B cell (primary cell): ENCODE data around the gene SIGLEC5. TPM values are rescaled to one million over a fixed set of nuclear protein-coding genes. Genes with fewer than 3 reads are reported as not detected.
A peak's percentile ranks its signal among the peaks of the same experiment; 100 is the strongest.

Source experiments
- ATAC-seq: fragments of 200-7000 bp; cut with Tn5 transposase; one replicate; pipeline ENCODE4 v1.10.0; 2021; ENCODE audit warnings: low read depth, mild to moderate bottlenecking, moderate number of reproducible peaks, moderate library complexity
- CTCF ChIA-PET: fragments of 350-600 bp; sonication (Branson Sonifier 250); formaldehyde crosslinking; loops from one replicate; lab custom pipeline; 2021; ENCODE audit warnings: antibody characterized with exemption, inconsistent platforms; lab: Charles Lee
- POLR2A ChIA-PET: fragments of 350-600 bp; sonication (Branson Sonifier 250); formaldehyde crosslinking; loops from one replicate; lab custom pipeline; 2021; ENCODE audit warnings: antibody characterized with exemption; lab: Charles Lee
- DNase-seq: peaks from one replicate; pipeline ENCODE4 v3.0.0; 2013
- H2AFZ ChIP-seq: 2 replicates; pipeline ENCODE4 v1.6.1; 2012; ENCODE audit warnings: mild to moderate bottlenecking, low read depth, low read length; ENCODE audit not compliant: insufficient read depth, poor library complexity, severe bottlenecking
- H3K27ac ChIP-seq, 2 donors: 1 replicate in 1 of 2; 2 replicates in 1 of 2; pipeline ENCODE4 v1.5.1; 2012 to 2013; ENCODE audit warnings: low read length in 2 of 2, mild to moderate bottlenecking in 2 of 2, moderate library complexity in 1 of 2
- H3K27me3 ChIP-seq, 4 experiments: fragments of 200-600 bp in 1 of 4; sonication (generic) in 1 of 4; replicated peaks in 1 of 4; 1 replicate in 2 of 4; 2 replicates in 2 of 4; pipeline versions ENCODE4 v1.6.1 to v1.7.0; 2013 to 2016; ENCODE audit warnings: low read length in 3 of 4, mild to moderate bottlenecking in 2 of 4, mixed read lengths in 1 of 4, moderate library complexity in 1 of 4; ENCODE audit not compliant: insufficient read depth in 4 of 4, control insufficient read depth in 3 of 4; ENCODE audit errors: control extremely low read depth in 1 of 4
- H3K36me3 ChIP-seq, 2 experiments: replicated peaks in 1 of 2; 1 replicate in 1 of 2; 2 replicates in 1 of 2; pipeline versions ENCODE4 v1.6.1 to v1.7.1; 2013; ENCODE audit warnings: low read length in 1 of 2; ENCODE audit not compliant: insufficient read depth in 2 of 2, control insufficient read depth in 1 of 2; ENCODE audit errors: control extremely low read depth in 1 of 2, extremely low read depth in 1 of 2
- H3K4me1 ChIP-seq, 2 donors: fragments of 200-600 bp in 1 of 2; sonication (generic) in 1 of 2; 1 replicate in 1 of 2; 2 replicates in 1 of 2; pipeline versions ENCODE4 v1.5.1 to v1.6.1; 2013 to 2017; ENCODE audit warnings: low read length in 2 of 2; ENCODE audit not compliant: control insufficient read depth in 2 of 2, insufficient read depth in 2 of 2
- H3K4me2 ChIP-seq: replicated peaks from 2 replicates; pipeline ENCODE3; 2012; ENCODE audit warnings: mild to moderate bottlenecking, low read depth, low read length; ENCODE audit not compliant: poor library complexity, severe bottlenecking
- H3K4me3 ChIP-seq, 5 experiments: fragments of 200-600 bp in 1 of 5; sonication (generic) in 1 of 5; 1 replicate in 3 of 5; 2 replicates in 2 of 5; pipeline versions ENCODE4 v1.5.1 to v1.7.0; 2011 to 2016; ENCODE audit warnings: low read length in 4 of 5, mild to moderate bottlenecking in 4 of 5, low read depth in 2 of 5, control low read depth in 1 of 5, moderate library complexity in 1 of 5; ENCODE audit not compliant: insufficient read depth in 1 of 5; ENCODE audit errors: control extremely low read depth in 1 of 5, extremely low read depth in 1 of 5
- H3K79me2 ChIP-seq: fragments of 200-600 bp; sonication (generic); one replicate; pipeline ENCODE4 v1.6.0; 2016; ENCODE audit warnings: low read length; ENCODE audit not compliant: control insufficient read depth, insufficient read depth
- H3K9ac ChIP-seq: fragments of 200-600 bp; sonication (generic); 2 replicates; pipeline ENCODE4 v1.6.1; 2017; ENCODE audit warnings: mild to moderate bottlenecking, low read length, moderate library complexity
- H3K9me3 ChIP-seq, 3 donors: one replicate each; pipeline versions ENCODE4 v1.6.1 to v1.7.1; 2013; ENCODE audit warnings: low read length in 2 of 3; ENCODE audit not compliant: control insufficient read depth in 2 of 3, insufficient read depth in 1 of 3; ENCODE audit errors: control extremely low read depth in 1 of 3
- H4K20me1 ChIP-seq: 2 replicates; pipeline ENCODE4 v1.6.0; 2012; ENCODE audit warnings: mild to moderate bottlenecking, low read length; ENCODE audit not compliant: insufficient read depth, control insufficient read depth, poor library complexity, severe bottlenecking
- H3K27ac Mint-ChIP-seq: one replicate; pipeline ENCODE4 v1.8.0; 2021; ENCODE audit warnings: mixed read lengths
- H3K27me3 Mint-ChIP-seq: one replicate; pipeline ENCODE4 v1.8.0; 2021; ENCODE audit warnings: mixed read lengths
- H3K4me1 Mint-ChIP-seq: one replicate; pipeline ENCODE4 v1.8.0; 2021; ENCODE audit warnings: mixed read lengths
- H3K4me3 Mint-ChIP-seq: one replicate; pipeline ENCODE4 v1.8.0; 2021; ENCODE audit warnings: mixed read lengths
- H3K9me3 Mint-ChIP-seq: one replicate; pipeline ENCODE4 v1.8.0; 2022; ENCODE audit warnings: mixed read lengths; ENCODE audit not compliant: insufficient read depth
- EZH2 ChIP-seq: IDR thresholded peaks from 2 replicates; pipeline ENCODE4 v1.6.1; 2012; ENCODE audit warnings: borderline replicate concordance, low read depth, mild to moderate bottlenecking, moderate library complexity, low read length; ENCODE audit not compliant: insufficient read depth, poor library complexity, severe bottlenecking
- WGBS: methylation state at CpG from one replicate; pipeline ENCODE4 v1.1.5; 2013; ENCODE audit warnings: missing lambda C conversion rate; ENCODE audit not compliant: insufficient coverage; 5-methylcytosine and 5-hydroxymethylcytosine counted together
- intact Hi-C: fragments of 100-400 bp; cut with micrococcal nuclease; formaldehyde crosslinking; loops from one replicate; pipeline ENCODE4 v1.10.0; 2022
- polyA plus RNA-seq: library from polyadenylated mRNA; depleted of rRNA; stranded (reverse); fragments of >200 nt; gene quantifications from 2 replicates; pipeline ENCODE4 v1.2.3, GENCODE V29; 2012
- total RNA-seq, 2 donors: library from RNA; stranded (reverse); fragments of 120-200 nt in 1 of 2; gene quantifications; 1 replicate in 1 of 2; 2 replicates in 1 of 2; pipeline versions ENCODE4 v1.2.3 to v1.2.4, GENCODE V29; 2013 to 2022
- TF ChIP-seq, protein P1 (sequence below): fragments of 200-600 bp; IDR thresholded peaks from one replicate; pipeline ENCODE4 v1.8.0; 2022; ENCODE audit warnings: antibody characterized with exemption, mild to moderate bottlenecking

SIGLEC5 gene
- total and polyA plus RNA-seq, 2 donors (not counting 1 experiment from before 2014, with no cell fraction given) = 0.84 TPM; not detected in 1

DNA sequence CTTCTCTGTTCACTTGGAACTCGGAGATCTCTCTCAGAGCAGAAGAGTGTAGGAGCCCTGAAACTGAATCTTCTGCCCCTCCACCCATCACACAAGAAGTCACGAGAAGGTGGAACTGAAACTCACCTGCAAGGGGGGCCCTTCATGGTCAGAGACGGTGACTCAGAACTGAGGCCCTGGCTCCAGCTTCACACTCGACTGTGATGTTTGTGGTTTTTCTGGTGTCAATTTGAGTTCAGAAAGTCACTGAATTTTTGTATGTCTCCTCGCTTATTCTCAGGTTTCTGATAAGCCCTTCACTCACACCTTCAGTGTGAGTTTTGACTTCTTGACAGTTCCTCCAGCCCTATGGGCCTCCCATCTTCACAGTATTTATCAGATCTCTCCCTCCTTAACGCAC, 23.1 kb downstream of the SIGLEC5 start:
- no peaks in the 10 kb centered on the region for H3K9me3 Mint-ChIP-seq
- H3K9ac ChIP-seq = peak overlapping the region; percentile 38
- peaks cover 12% of the 10 kb centered on the region for H3K79me2 ChIP-seq
- ATAC-seq = peak; percentile 95
- H4K20me1 ChIP-seq = peaks cover 28% of the 10 kb centered on the region
- 20% methylated on average over 2 of the region's 6 CpGs for WGBS
- no peak for TF ChIP-seq EZH2
- TF ChIP-seq, protein P1, sequence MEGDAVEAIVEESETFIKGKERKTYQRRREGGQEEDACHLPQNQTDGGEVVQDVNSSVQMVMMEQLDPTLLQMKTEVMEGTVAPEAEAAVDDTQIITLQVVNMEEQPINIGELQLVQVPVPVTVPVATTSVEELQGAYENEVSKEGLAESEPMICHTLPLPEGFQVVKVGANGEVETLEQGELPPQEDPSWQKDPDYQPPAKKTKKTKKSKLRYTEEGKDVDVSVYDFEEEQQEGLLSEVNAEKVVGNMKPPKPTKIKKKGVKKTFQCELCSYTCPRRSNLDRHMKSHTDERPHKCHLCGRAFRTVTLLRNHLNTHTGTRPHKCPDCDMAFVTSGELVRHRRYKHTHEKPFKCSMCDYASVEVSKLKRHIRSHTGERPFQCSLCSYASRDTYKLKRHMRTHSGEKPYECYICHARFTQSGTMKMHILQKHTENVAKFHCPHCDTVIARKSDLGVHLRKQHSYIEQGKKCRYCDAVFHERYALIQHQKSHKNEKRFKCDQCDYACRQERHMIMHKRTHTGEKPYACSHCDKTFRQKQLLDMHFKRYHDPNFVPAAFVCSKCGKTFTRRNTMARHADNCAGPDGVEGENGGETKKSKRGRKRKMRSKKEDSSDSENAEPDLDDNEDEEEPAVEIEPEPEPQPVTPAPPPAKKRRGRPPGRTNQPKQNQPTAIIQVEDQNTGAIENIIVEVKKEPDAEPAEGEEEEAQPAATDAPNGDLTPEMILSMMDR = no peak
- H3K4me1 ChIP-seq = peaks cover 41 to 45% of the 10 kb centered on the region in 2 donors
- peak overlapping the region in 2 of 5 experiments; percentile 26 to 31 for H3K4me3 ChIP-seq
- peaks cover 62% of the 10 kb centered on the region for H3K4me1 Mint-ChIP-seq
- intact Hi-C loops = loop anchor here (1.0 to 2.0 kb wide), 7 partner anchors 13 to 240 kb away; partner anchors contain the start of genes ETFB, SIGLEC6 and ZNF175
- no peaks in the 10 kb centered on the region for H3K27me3 Mint-ChIP-seq
- H3K4me3 Mint-ChIP-seq = peak overlapping the region; percentile 82
- H3K36me3 ChIP-seq = peaks cover 0 to 15% of the 10 kb centered on the region in 2 experiments
- ChIA-PET POLR2A (interaction anchor here (1.0 kb wide), 1 partner anchor 36 kb away, joined by 5 read pairs; the partner anchor contains the start of gene ZNF175), CTCF (interaction anchor here (0.9 to 5.3 kb wide), 13 partner anchors 9 to 135 kb away, joined by 3 to 44 read pairs (median 5); partner anchors contain the start of genes SIGLEC6 and ZNF175)
- H3K9me3 ChIP-seq = peaks cover 0 to 2% (median 0%) of the 10 kb centered on the region in 3 donors
- peak overlapping the region; percentile 63 to 82 for H3K27ac ChIP-seq
- DNase-seq = peak; percentile 92
- peak overlapping the region; percentile 69 for H3K4me2 ChIP-seq
- no peaks in the 10 kb centered on the region for H3K27me3 ChIP-seq
- H2AFZ ChIP-seq = no peak overlapping the region
- peak overlapping the region; percentile 95 for H3K27ac Mint-ChIP-seq
